Cardiac septum (tissue), 1 donor: ENCODE results near the gene PPP1R13L. TPM values are rescaled to one million over a fixed set of nuclear protein-coding genes. Genes with fewer than 3 reads are reported as not detected.

Source experiments
- DNase-seq: peaks from one replicate; pipeline ENCODE4 v3.0.0-alpha.2; 2020; ENCODE audit warnings: low spot score
- intact Hi-C: fragments of 100-400 bp; cut with DNase I; formaldehyde crosslinking; loops from one replicate; pipeline ENCODE4 v1.14.0; 2022
- total RNA-seq: library from RNA; stranded (reverse); fragmentation: NEBNext Ultra II Directional; extraction: Animal tissue kit (Norgen Biotek cat#: 25700); gene quantifications from one replicate; pipeline ENCODE4 v1.2.1, GENCODE V29; 2021
- donor health status: DM: no; HTN: no; CAD: no.

The PPP1R13L gene
- total RNA-seq, 1 donor from 2014 or later: 119 TPM

GRCh38 chr19:45385392-45386221 is 19.3 kb downstream of the PPP1R13L start:
- no peak for DNase-seq
- intact Hi-C loops: no loop called here

GRCh38 chr19:45382426-45382825 is 22.4 kb downstream of the PPP1R13L start:
- no peak for DNase-seq
- intact Hi-C loops: no loop called here

GRCh38 chr19:45380107-45380506 is 24.8 kb downstream of the PPP1R13L start:
- DNase-seq: no peak
- intact Hi-C loops: no loop called here

DNA sequence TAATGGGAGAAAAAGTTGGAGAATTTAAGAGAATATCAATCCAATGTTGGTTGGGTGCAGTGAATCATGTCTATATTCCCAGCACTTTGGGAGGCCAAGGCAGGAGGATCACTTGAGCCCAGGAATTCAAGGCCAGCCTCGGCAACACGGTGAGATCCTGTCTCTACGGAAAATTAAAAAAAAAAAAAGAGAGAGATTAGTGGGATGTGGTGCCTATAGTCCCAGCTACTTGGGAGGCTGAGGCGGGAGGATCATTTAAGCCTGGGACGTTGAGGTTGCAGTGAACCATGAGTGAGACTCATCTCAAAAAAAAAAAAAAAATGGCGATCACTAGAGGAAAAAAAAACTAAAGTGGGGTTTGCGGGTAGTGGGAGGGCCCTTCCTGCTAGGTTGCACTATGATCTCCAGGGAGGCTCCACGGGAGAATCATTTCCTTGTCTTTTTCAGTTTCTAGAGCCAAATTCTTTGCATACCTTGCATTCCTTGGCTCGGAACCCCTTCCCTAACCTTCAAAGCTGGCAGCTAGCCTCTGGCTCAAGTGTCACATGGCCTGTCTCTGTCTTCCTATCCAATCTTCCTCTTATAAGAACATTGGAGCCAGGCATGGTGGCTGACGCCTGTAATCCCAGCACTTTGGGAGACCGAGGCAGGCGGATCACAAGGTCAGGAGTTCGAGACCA is 28.7 kb downstream of the PPP1R13L start:
- intact Hi-C loops: no loop called here
- no peak for DNase-seq

GRCh38 chr19:45370410-45371204 is 34.3 kb downstream of the PPP1R13L start, which contains the start of gene ERCC2:
Gene ERCC2, minus strand, starts transcription at chr19:45370573. Its CDS starts 33 bp downstream, at chr19:45370540.
- peak; percentile 99 for DNase-seq

DNA sequence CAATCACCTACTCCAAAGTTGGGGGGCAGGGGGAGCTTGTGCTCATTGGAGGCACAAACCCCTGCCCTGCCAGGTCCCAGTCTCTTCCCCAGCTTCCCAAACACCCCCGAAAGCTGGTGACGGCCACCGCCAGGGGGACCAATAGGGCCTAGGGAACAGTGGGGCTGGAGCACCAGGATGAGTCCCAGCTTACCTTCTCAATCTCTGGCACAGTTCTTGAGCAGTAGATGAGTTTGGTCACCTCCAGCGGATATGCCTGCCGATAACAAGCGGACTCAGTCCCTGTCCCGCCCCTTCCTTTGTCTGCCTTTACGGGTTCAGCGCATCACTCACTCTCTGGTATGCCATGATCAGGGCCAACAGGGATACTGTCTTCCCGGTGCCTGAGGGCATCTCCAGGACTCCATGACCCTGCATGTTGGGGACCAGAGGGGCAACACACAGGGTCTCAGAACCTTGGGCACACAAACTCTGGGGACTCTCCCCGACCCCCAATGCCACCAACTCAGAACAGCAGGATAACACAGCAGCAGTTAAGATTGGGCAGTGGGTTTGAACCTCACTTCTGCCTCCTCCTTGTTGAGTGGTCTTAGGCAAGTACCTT is 36.0 kb downstream of the PPP1R13L start:
- intact Hi-C loops: no loop called here
- DNase-seq: no peak

More at GRCh38 chr19:45370410-45371204, 34.3 kb downstream of the PPP1R13L start, which contains the start of gene ERCC2:
- intact Hi-C loops: no loop called here

DNA sequence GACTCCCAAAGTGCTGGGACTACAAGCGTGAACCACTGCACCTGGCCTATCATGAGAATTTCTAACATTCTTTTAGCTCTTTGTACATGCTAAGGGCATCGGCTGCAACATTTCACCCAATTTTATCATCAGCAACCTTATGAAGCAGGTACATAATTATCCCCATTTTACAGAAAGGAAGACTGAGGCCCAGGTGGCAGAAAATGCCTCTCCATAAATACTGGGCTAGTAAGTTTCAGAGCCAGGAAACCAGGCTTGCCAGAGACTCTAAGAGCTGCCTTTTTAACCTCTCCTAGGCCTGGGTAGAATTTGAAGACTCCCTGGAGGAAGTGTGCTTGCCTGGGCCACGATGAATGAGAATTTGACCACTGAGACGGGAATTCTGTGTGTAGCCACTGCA is 36.7 kb downstream of the PPP1R13L start:
- no peak for DNase-seq
- intact Hi-C loops: no loop called here

DNA sequence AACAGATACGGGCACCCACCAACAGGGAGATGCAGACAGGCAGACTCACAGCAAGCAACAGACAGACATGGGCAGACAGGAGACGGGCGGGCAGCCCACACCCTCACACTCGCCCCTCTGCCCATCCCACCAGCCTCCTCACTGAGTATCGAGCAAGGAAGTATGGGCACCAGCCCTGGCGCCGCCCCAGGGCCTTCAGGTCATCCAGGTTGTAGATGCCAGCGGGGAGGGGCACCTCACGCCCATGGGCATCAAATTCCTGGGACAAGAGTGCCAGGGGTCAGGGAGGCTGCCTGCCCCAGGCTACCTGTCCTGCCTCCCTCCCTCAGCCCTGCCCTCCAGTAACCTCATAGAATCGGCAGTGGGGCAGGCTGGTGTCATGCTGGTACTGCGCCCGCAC is 40.2 kb downstream of the PPP1R13L start:
- intact Hi-C loops: no loop called here
- DNase-seq: no peak

DNA sequence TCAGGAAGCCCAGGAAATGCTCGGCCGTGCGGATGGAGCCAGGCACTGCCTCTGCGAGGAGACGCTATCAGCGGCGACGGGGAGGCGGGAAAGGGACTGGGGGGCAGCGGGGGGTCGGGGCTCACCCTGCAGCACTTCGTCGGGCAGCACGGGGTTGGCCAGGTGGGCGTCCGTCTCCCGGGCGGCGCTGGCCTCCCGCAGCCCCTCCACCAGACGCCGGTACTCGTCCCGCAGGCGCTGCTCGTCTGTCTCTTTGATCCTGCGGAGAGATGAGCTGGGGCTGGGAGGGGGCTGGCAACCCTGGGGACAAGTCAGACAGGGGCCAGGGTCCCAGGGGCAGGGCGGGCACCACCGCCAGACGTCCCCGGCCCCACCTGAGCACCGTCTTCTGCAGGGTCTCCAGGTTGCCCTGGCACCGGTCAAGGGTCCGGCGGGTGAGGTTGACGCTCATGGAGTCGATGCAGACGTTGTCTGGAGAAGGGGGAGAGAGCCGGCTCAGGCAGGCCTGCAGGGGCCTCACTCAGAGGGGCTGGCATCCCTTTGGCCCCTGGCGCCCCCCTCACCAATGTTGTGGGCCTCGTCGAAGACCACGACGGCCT is 40.9 kb downstream of the PPP1R13L start:
- intact Hi-C loops: no loop called here
- DNase-seq: no peak

DNA sequence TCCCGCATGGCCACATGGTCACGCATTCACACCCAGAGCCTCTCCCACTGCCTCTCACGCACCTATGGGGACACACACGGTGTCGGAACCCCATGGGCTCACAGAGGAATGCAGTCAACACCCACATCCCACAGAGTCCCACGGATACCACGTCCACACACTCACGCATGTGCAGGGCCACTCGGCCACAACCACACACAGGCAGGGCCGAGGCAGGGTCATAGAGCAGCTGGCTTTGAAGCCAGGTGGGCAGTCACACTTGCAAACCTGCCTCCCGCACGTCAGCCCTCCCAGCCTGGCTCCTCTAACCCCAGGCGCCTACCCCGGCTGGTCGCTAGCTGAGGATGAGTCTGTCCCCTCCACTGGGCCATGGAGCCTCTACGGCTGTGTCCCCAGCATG is 42.6 kb downstream of the PPP1R13L start:
- intact Hi-C loops: no loop called here
- DNase-seq: no peak

GRCh38 chr19:45361608-45362007 is 43.3 kb downstream of the PPP1R13L start:
- intact Hi-C loops: no loop called here
- no peak for DNase-seq

DNA sequence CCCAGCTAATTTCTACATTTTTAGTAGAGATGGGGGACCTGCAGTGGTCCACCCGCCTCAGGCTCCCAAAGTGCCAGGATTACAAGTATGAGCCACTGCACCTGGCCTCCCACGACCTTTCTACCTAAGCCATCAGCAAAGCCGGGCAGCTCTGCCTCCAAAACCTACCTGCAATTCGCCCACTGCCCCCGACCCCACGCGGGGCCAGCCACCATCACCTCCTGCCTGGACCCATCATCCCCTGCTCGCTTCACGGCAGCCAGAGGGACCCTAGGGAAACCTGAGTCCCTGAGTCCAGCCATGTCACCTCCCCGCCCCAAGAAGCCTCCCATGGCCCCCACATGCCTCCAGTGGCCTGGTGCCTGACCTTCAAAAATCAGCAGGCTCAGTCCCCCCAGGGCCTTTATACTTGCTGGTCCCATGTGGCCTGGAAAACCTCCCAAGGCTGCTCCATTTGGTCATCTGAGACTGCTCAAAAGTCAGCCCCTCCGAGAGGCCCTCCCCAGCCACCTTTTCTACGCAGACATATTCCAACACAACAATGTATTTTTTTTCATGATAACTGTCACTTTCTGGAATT is 46.6 kb downstream of the PPP1R13L start:
- DNase-seq: no peak
- intact Hi-C loops: no loop called here

GRCh38 chr19:45357445-45357783 is 47.5 kb downstream of the PPP1R13L start:
- intact Hi-C loops: no loop called here
- DNase-seq: no peak

GRCh38 chr19:45356760-45357444 is 48.0 kb downstream of the PPP1R13L start:
- no peak for DNase-seq
- intact Hi-C loops: no loop called here

DNA sequence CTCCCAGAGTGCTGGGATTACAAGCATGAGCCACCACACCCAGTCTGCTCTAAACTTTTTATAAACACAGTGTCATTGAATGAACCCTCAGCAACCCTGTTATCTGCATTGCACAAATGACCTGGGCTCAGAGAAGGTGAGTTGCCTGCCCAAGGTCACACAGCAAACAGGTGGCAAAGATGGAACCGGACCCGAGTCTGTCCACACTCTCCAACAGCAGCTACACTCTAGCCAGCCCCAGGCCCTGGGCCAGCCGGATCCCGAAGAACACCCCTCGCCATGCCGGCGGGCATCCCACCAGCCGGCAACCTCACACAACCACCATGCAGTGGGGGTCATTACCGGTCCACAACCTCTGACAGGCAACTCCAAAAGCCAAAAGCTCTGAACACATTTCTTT is 49.0 kb downstream of the PPP1R13L start:
- no peak for DNase-seq
- intact Hi-C loops: no loop called here

DNA sequence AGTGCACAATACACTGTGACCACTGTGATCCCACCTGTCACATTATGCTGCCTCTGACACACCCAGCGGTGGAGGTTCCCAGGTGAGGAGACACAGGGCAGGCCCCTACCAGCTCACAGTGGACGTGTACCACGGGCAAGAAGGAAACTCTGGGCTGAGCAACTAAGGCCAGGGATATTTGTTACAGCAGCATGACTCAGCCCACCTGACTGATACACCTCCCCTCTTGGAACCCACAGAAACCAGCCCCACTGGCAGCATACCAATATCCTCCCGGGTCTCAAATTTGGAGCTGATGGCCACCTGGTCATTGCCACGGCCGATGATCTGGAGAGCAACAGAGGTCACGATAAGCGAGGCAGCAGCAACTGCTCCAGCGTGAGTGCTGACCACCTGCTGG is 49.5 kb downstream of the PPP1R13L start:
- no peak for DNase-seq
- intact Hi-C loops: no loop called here

GRCh38 chr19:45354241-45354842 is 50.5 kb downstream of the PPP1R13L start:
- intact Hi-C loops: no loop called here
- no peak for DNase-seq
